Natural killer cell treated with Interleukin-12 subunit alpha and Interleukin-12 subunit beta and Interleukin-15 and Interleukin-18, amount 100 ng/mL, for 72 hours (primary cell): Measurements from ENCODE around the gene OFD1. TPM values are rescaled to one million over a fixed set of nuclear protein-coding genes. Genes with fewer than 3 reads are reported as not detected.

Experiments used
- ATAC-seq, 2 donors: fragments of 150-1000 bp; cut with Tn5 transposase in 1 of 2; sonication (Bioruptor Pico), chemical (Tn5 transposase) in 1 of 2; 2 replicates each; pipeline ENCODE4 v1.10.0; 2021
- DNase-seq: peaks from one replicate; pipeline ENCODE4 v3.0.0; 2022; ENCODE audit warnings: low spot score
- H3K27ac Mint-ChIP-seq, 2 donors: 1 replicate in 1 of 2; 2 replicates in 1 of 2; pipeline ENCODE4 v1.8.0; 2022; ENCODE audit warnings: mixed read lengths in 2 of 2, mild to moderate bottlenecking in 1 of 2, moderate library complexity in 1 of 2
- H3K27me3 Mint-ChIP-seq, 2 donors: 1 replicate in 1 of 2; 2 replicates in 1 of 2; pipeline ENCODE4 v1.8.0; 2022; ENCODE audit warnings: mixed read lengths in 2 of 2
- H3K36me3 Mint-ChIP-seq: one replicate; pipeline ENCODE4 v1.8.0; 2022; ENCODE audit warnings: mixed read lengths
- H3K4me1 Mint-ChIP-seq, 2 donors: 1 replicate in 1 of 2; 2 replicates in 1 of 2; pipeline ENCODE4 v1.8.0; 2022; ENCODE audit warnings: low read depth in 2 of 2, mixed read lengths in 2 of 2, mild to moderate bottlenecking in 1 of 2
- H3K4me3 Mint-ChIP-seq: one replicate; pipeline ENCODE4 v1.8.0; 2022; ENCODE audit warnings: mixed read lengths
- H3K9me3 Mint-ChIP-seq: 2 replicates; pipeline ENCODE4 v1.8.0; 2022; ENCODE audit warnings: mixed read lengths
- total RNA-seq, 2 donors: library from RNA; stranded (reverse); gene quantifications; one replicate each; pipeline ENCODE4 v1.2.3, GENCODE V29; 2022

The OFD1 gene
- total RNA-seq, 2 donors from 2014 or later = 39.1 to 46.1 TPM

- peak; percentile 61 to 74 for ATAC-seq
- no peak for DNase-seq
- H3K4me3 Mint-ChIP-seq = peak overlapping the region; percentile 41
- peaks cover 33 to 38% of the 10 kb centered on the region in 2 donors for H3K4me1 Mint-ChIP-seq
- peaks cover 19% of the 10 kb centered on the region for H3K36me3 Mint-ChIP-seq
- H3K9me3 Mint-ChIP-seq = no peaks in the 10 kb centered on the region
- peaks cover 0 to 5% of the 10 kb centered on the region in 2 donors for H3K27me3 Mint-ChIP-seq
- peak overlapping the region; percentile 60 to 78 for H3K27ac Mint-ChIP-seq
These were observed 16.3 kb downstream of the OFD1 start for GRCh38 chrX:13750812-13751211.

- H3K4me1 Mint-ChIP-seq = peaks cover 30 to 34% of the 10 kb centered on the region in 2 donors
- peak overlapping the region in 1 of 2 donors; percentile 78 for H3K27ac Mint-ChIP-seq
- peak overlapping the region; percentile 25 for H3K4me3 Mint-ChIP-seq
- DNase-seq (no peak), ATAC-seq (no peak)
- peaks cover 16% of the 10 kb centered on the region for H3K36me3 Mint-ChIP-seq
- H3K9me3 Mint-ChIP-seq = no peaks in the 10 kb centered on the region
- peaks cover 0 to 5% of the 10 kb centered on the region in 2 donors for H3K27me3 Mint-ChIP-seq
These were observed 17.6 kb downstream of the OFD1 start for GRCh38 chrX:13752141-13752540.

- DNase-seq (no peak), ATAC-seq (no peak)
- peaks cover 0 to 5% of the 10 kb centered on the region in 2 donors for H3K27me3 Mint-ChIP-seq
- H3K4me3 Mint-ChIP-seq = peak overlapping the region; percentile 48
- H3K36me3 Mint-ChIP-seq = peaks cover 15% of the 10 kb centered on the region
- H3K27ac Mint-ChIP-seq = peak overlapping the region; percentile 56 to 78
- no peaks in the 10 kb centered on the region for H3K9me3 Mint-ChIP-seq
- peaks cover 25 to 29% of the 10 kb centered on the region in 2 donors for H3K4me1 Mint-ChIP-seq
These were observed 18.1 kb downstream of the OFD1 start for GRCh38 chrX:13752646-13753045.

GRCh38 chrX:13754765-13755164 is 20.2 kb downstream of the OFD1 start:
- no peaks in the 10 kb centered on the region for H3K9me3 Mint-ChIP-seq
- peaks cover 26 to 34% of the 10 kb centered on the region in 2 donors for H3K4me1 Mint-ChIP-seq
- ATAC-seq (peak; percentile 59 to 65), DNase-seq (no peak)
- H3K27ac Mint-ChIP-seq = peak overlapping the region; percentile 39 to 70
- H3K4me3 Mint-ChIP-seq = no peak overlapping the region
- peaks cover 21% of the 10 kb centered on the region for H3K36me3 Mint-ChIP-seq
- H3K27me3 Mint-ChIP-seq = peaks cover 0 to 5% of the 10 kb centered on the region in 2 donors

- Mint-ChIP-seq H3K27ac (peak overlapping the region; percentile 39 to 70), H3K27me3 (peaks cover 0 to 5% of the 10 kb centered on the region in 2 donors), H3K36me3 (peaks cover 17% of the 10 kb centered on the region), H3K4me3 (no peak overlapping the region), H3K4me1 (peaks cover 23 to 30% of the 10 kb centered on the region in 2 donors), H3K9me3 (no peaks in the 10 kb centered on the region)
- ATAC-seq (peak; percentile 64 to 78), DNase-seq (no peak)
These were observed 20.7 kb downstream of the OFD1 start for GRCh38 chrX:13755254-13755653.

GRCh38 chrX:13756381-13756780 is 21.8 kb downstream of the OFD1 start:
- Mint-ChIP-seq H3K36me3 (peaks cover 14% of the 10 kb centered on the region), H3K9me3 (no peaks in the 10 kb centered on the region)

GRCh38 chrX:13759152-13759718 is 24.7 kb downstream of the OFD1 start:
- ATAC-seq (no peak), DNase-seq (no peak)
- no peaks in the 10 kb centered on the region for H3K9me3 Mint-ChIP-seq
- H3K36me3 Mint-ChIP-seq = peaks cover 6% of the 10 kb centered on the region
- no peak overlapping the region for H3K4me3 Mint-ChIP-seq
- H3K27me3 Mint-ChIP-seq = no peaks in the 10 kb centered on the region
- H3K27ac Mint-ChIP-seq = peak overlapping the region in 1 of 2 donors; percentile 40
- peaks cover 6 to 14% of the 10 kb centered on the region in 2 donors for H3K4me1 Mint-ChIP-seq

More at GRCh38 chrX:13756381-13756780, 21.8 kb downstream of the OFD1 start:
- H3K4me1 Mint-ChIP-seq = peaks cover 16 to 22% of the 10 kb centered on the region in 2 donors
- no peak overlapping the region for H3K4me3 Mint-ChIP-seq
- no peak for ATAC-seq
- DNase-seq = no peak
- H3K27me3 Mint-ChIP-seq = peaks cover 0 to 5% of the 10 kb centered on the region in 2 donors
- no peak overlapping the region for H3K27ac Mint-ChIP-seq

- ATAC-seq (no peak), DNase-seq (no peak)
- Mint-ChIP-seq H3K4me3 (no peak overlapping the region), H3K4me1 (peaks cover 6 to 7% of the 10 kb centered on the region in 2 donors), H3K9me3 (no peaks in the 10 kb centered on the region), H3K27me3 (no peaks in the 10 kb centered on the region), H3K27ac (no peak overlapping the region), H3K36me3 (peaks cover 8% of the 10 kb centered on the region)
These were observed 25.9 kb downstream of the OFD1 start for GRCh38 chrX:13760426-13760825.

GRCh38 chrX:13761606-13762414 is 27.3 kb downstream of the OFD1 start:
- H3K4me3 Mint-ChIP-seq = no peak overlapping the region
- H3K27ac Mint-ChIP-seq = no peak overlapping the region
- H3K36me3 Mint-ChIP-seq = peaks cover 22% of the 10 kb centered on the region
- peaks cover 0 to 3% of the 10 kb centered on the region in 2 donors for H3K27me3 Mint-ChIP-seq
- H3K4me1 Mint-ChIP-seq = peaks cover 14 to 20% of the 10 kb centered on the region in 2 donors
- H3K9me3 Mint-ChIP-seq = no peaks in the 10 kb centered on the region
- no peak for ATAC-seq
- no peak for DNase-seq

GRCh38 chrX:13763489-13763888 is 28.9 kb downstream of the OFD1 start:
- no peak for ATAC-seq
- no peak overlapping the region for H3K4me3 Mint-ChIP-seq
- H3K27me3 Mint-ChIP-seq = peaks cover 0 to 3% of the 10 kb centered on the region in 2 donors
- DNase-seq = no peak
- H3K36me3 Mint-ChIP-seq = peaks cover 24% of the 10 kb centered on the region
- H3K4me1 Mint-ChIP-seq = peaks cover 15 to 22% of the 10 kb centered on the region in 2 donors
- no peak overlapping the region for H3K27ac Mint-ChIP-seq
- H3K9me3 Mint-ChIP-seq = no peaks in the 10 kb centered on the region

- no peak overlapping the region for H3K27ac Mint-ChIP-seq
- DNase-seq (no peak), ATAC-seq (no peak)
- H3K4me3 Mint-ChIP-seq = no peak overlapping the region
- H3K36me3 Mint-ChIP-seq = peaks cover 19% of the 10 kb centered on the region
- H3K4me1 Mint-ChIP-seq = peaks cover 11 to 17% of the 10 kb centered on the region in 2 donors
- no peaks in the 10 kb centered on the region for H3K9me3 Mint-ChIP-seq
- peaks cover 0 to 3% of the 10 kb centered on the region in 2 donors for H3K27me3 Mint-ChIP-seq
These were observed 29.7 kb downstream of the OFD1 start for GRCh38 chrX:13764281-13764680.

- peaks cover 18% of the 10 kb centered on the region for H3K36me3 Mint-ChIP-seq
- no peak overlapping the region for H3K4me3 Mint-ChIP-seq
- peaks cover 0 to 3% of the 10 kb centered on the region in 2 donors for H3K27me3 Mint-ChIP-seq
- no peak overlapping the region for H3K27ac Mint-ChIP-seq
- H3K9me3 Mint-ChIP-seq = no peaks in the 10 kb centered on the region
- DNase-seq (no peak), ATAC-seq (no peak)
- H3K4me1 Mint-ChIP-seq = peaks cover 10 to 16% of the 10 kb centered on the region in 2 donors
These were observed 30.2 kb downstream of the OFD1 start for GRCh38 chrX:13764765-13765164.

GRCh38 chrX:13768939-13769338 is 34.4 kb downstream of the OFD1 start:
- Mint-ChIP-seq H3K36me3 (peaks cover 24% of the 10 kb centered on the region), H3K27me3 (peaks cover 0 to 3% of the 10 kb centered on the region in 2 donors), H3K4me1 (peaks cover 12 to 16% of the 10 kb centered on the region in 2 donors), H3K4me3 (no peak overlapping the region), H3K27ac (no peak overlapping the region), H3K9me3 (no peaks in the 10 kb centered on the region)
- no peak for ATAC-seq
- DNase-seq = no peak

- Mint-ChIP-seq H3K36me3 (peaks cover 31% of the 10 kb centered on the region), H3K4me3 (no peak overlapping the region), H3K27ac (no peak overlapping the region), H3K27me3 (peaks cover 0 to 3% of the 10 kb centered on the region in 2 donors), H3K9me3 (no peaks in the 10 kb centered on the region), H3K4me1 (peaks cover 12 to 16% of the 10 kb centered on the region in 2 donors)
- no peak for ATAC-seq
- DNase-seq = no peak
These were observed 35.5 kb downstream of the OFD1 start for GRCh38 chrX:13770013-13770535.
